Measurements from ENCODE around the gene RGS2.

DNA sequence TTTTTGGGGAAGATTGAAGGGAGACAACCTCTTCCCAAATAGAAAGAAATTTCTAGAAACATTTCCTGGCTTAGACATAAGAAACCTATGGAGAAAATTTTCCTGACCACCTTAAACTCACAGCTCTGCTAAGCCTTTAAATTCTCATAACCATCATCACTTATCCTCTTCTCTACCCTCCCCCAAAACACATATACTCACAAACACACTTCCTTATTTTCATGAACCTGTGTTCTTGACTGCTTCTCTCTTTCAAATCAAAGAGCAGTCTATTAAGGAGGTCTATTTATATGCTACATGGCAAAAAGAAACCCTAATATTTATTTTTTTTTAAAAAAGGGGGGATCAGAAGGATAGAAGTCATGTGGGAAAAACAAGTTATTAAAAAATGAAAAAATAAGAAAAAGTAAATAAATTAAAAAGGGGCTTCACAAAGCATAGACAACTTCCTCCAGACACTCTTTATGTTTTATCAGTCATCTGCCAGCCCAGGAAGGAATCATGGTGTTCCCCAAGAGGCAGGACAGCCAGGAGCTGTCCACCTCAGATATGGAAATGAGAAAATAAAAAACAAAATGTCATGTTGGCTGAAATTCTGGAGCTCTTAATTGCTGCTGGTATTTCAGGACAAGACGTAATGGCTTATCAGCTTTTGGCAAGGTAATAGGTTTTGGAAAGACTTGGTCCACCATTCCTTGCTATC, 12.8 kb upstream of the RGS2 start:
- TF ChIP-seq, protein P1, sequence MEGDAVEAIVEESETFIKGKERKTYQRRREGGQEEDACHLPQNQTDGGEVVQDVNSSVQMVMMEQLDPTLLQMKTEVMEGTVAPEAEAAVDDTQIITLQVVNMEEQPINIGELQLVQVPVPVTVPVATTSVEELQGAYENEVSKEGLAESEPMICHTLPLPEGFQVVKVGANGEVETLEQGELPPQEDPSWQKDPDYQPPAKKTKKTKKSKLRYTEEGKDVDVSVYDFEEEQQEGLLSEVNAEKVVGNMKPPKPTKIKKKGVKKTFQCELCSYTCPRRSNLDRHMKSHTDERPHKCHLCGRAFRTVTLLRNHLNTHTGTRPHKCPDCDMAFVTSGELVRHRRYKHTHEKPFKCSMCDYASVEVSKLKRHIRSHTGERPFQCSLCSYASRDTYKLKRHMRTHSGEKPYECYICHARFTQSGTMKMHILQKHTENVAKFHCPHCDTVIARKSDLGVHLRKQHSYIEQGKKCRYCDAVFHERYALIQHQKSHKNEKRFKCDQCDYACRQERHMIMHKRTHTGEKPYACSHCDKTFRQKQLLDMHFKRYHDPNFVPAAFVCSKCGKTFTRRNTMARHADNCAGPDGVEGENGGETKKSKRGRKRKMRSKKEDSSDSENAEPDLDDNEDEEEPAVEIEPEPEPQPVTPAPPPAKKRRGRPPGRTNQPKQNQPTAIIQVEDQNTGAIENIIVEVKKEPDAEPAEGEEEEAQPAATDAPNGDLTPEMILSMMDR (IDR thresholded peaks at IDR 0.05; ENCODE audit: insufficient read depth, low read length, poor library complexity, severe bottlenecking) = no peak
- TF ChIP-seq EZH2phosphoT487 (conservative IDR thresholded peaks at IDR 0.05; ENCODE audit: low read length) = no peak
